Activated B cell treated with CpG ODN at 0.5 μM for 24 hours (primary cell): Measurements from ENCODE around the gene TRAPPC2L. TPM values are rescaled to one million over a fixed set of nuclear protein-coding genes. Genes with fewer than 3 reads are reported as not detected.

Source experiments
- ATAC-seq: fragments of 200-7000 bp; cut with Tn5 transposase; one replicate; pipeline ENCODE4 v1.10.0; 2021; ENCODE audit warnings: low read depth, mild to moderate bottlenecking, moderate library complexity
- CTCF ChIA-PET: fragments of 350-600 bp; sonication (Branson Sonifier 250); formaldehyde crosslinking; loops from one replicate; lab custom pipeline; 2021; ENCODE audit warnings: antibody characterized with exemption; lab: Charles Lee
- POLR2A ChIA-PET: fragments of 350-600 bp; sonication (Branson Sonifier 250); formaldehyde crosslinking; loops from one replicate; lab custom pipeline; 2021; ENCODE audit warnings: antibody characterized with exemption; lab: Charles Lee
- DNase-seq: peaks from one replicate; pipeline ENCODE4 v3.0.0; 2022
- H3K27ac Mint-ChIP-seq: one replicate; pipeline ENCODE4 v1.8.0; 2020; ENCODE audit warnings: mixed read lengths
- H3K27me3 Mint-ChIP-seq: one replicate; pipeline ENCODE4 v1.8.0; 2021; ENCODE audit warnings: mixed read lengths
- H3K36me3 Mint-ChIP-seq: one replicate; pipeline ENCODE4 v1.8.0; 2021; ENCODE audit warnings: low read depth, mixed read lengths
- H3K4me1 Mint-ChIP-seq: one replicate; pipeline ENCODE4 v1.8.0; 2021; ENCODE audit warnings: mixed read lengths
- H3K4me3 Mint-ChIP-seq: one replicate; pipeline ENCODE4 v1.8.0; 2020; ENCODE audit warnings: mild to moderate bottlenecking, mixed read lengths
- H3K9me3 Mint-ChIP-seq: one replicate; pipeline ENCODE4 v1.8.0; 2020; ENCODE audit warnings: mixed read lengths
- intact Hi-C: fragments of 100-400 bp; cut with micrococcal nuclease; formaldehyde crosslinking; loops from one replicate; pipeline ENCODE4 v1.15.1; 2024
- total RNA-seq: library from RNA; stranded (reverse); gene quantifications from 2 replicates; pipeline ENCODE4 v1.2.3, GENCODE V29; 2022
- TF ChIP-seq, protein P1 (sequence below): fragments of 200-600 bp; IDR thresholded peaks from one replicate; pipeline ENCODE4 v1.8.0; 2022; ENCODE audit warnings: antibody characterized with exemption, mild to moderate bottlenecking

TRAPPC2L gene
- total RNA-seq, 1 donor from 2014 or later = 38.7 TPM

- TF ChIP-seq, protein P1, sequence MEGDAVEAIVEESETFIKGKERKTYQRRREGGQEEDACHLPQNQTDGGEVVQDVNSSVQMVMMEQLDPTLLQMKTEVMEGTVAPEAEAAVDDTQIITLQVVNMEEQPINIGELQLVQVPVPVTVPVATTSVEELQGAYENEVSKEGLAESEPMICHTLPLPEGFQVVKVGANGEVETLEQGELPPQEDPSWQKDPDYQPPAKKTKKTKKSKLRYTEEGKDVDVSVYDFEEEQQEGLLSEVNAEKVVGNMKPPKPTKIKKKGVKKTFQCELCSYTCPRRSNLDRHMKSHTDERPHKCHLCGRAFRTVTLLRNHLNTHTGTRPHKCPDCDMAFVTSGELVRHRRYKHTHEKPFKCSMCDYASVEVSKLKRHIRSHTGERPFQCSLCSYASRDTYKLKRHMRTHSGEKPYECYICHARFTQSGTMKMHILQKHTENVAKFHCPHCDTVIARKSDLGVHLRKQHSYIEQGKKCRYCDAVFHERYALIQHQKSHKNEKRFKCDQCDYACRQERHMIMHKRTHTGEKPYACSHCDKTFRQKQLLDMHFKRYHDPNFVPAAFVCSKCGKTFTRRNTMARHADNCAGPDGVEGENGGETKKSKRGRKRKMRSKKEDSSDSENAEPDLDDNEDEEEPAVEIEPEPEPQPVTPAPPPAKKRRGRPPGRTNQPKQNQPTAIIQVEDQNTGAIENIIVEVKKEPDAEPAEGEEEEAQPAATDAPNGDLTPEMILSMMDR = no peak
- H3K9me3 Mint-ChIP-seq = no peaks in the 10 kb centered on the region
- H3K36me3 Mint-ChIP-seq = peaks cover 72% of the 10 kb centered on the region
- H3K27ac Mint-ChIP-seq = peak overlapping the region; percentile 11
- ChIA-PET POLR2A (no interaction called here), CTCF (no interaction called here)
- intact Hi-C loops = no loop called here
- no peak for ATAC-seq
- no peak for DNase-seq
- H3K4me1 Mint-ChIP-seq = peaks cover 7% of the 10 kb centered on the region
- H3K27me3 Mint-ChIP-seq = no peaks in the 10 kb centered on the region
- no peak overlapping the region for H3K4me3 Mint-ChIP-seq
Observed at GRCh38 chr16:88880226-88881006, 23.5 kb downstream of the TRAPPC2L start.

DNA sequence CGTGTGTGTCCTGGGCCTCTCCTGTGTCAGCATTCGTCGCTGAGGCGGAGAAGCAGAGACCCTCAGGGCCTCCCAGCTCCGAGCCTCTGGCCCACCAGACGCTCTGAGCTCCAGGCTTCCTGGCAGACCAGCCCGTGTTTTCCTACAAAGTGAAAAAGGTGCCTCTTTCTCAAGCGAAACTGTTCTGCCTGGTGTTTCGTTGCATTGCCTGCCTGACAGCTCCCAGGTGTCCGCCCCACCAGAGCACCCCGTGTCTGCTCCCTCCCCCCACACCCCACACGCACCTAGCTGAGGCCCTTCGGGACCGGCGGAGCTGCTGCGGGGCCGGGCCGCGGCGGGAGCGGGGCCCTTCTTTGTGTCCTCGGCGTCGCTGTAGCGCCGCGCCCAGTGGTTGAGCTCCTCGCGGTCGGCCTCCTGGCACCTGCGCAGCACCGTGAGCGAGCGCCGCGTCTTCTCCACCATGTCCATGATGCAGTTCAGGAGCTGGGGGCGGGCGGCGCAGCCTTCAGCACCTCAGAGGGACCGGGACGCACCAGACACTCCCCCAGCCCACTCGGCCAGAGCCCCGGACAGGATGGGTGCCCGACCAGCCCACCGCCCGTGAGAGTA lies 24.2 kb downstream of the TRAPPC2L start:
- TF ChIP-seq, protein P1 = no peak
- CTCF ChIA-PET = no interaction called here

DNA sequence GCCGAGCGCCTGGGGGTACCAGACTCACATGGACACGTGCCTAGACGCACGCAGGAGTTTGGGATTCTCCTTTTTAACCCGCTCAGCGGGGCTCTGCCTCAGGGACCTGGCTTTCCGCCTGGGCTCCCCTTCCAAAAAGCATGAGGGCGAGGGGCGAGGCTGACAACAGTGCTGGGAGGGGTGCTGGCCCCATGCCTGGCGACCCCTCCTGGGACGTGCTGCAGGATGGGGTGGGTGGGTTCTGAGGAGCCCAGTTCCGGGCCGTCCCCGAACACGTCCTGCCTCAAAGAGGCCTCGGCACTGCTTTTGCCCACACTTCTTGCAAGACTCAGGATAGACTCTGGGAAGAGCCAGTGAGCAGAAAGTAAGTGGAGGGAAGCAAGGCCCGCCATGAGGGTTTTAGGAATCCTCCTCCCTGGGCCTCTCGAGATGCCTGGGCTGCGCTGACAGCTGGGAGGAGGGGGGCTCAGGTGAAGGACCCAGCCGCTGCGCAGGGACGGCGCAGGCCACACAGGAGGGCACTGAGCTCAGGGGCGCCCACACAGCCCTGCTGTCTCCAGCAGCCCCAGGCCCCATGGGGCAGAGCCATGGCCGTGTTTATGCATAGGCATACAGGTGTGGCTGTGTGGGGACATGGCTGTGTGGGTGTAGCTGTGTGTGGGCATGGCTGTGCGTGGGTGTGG lies 24.9 kb downstream of the TRAPPC2L start:
- Mint-ChIP-seq H3K36me3 (peaks cover 66% of the 10 kb centered on the region), H3K9me3 (no peaks in the 10 kb centered on the region), H3K4me3 (no peak overlapping the region), H3K27ac (no peak overlapping the region), H3K27me3 (no peaks in the 10 kb centered on the region), H3K4me1 (peaks cover 7% of the 10 kb centered on the region)
- CTCF ChIA-PET = no interaction called here
- DNase-seq = no peak
- TF ChIP-seq, protein P1 = no peak
- POLR2A ChIA-PET = no interaction called here
- intact Hi-C loops = no loop called here
- ATAC-seq = no peak

More for the DNA sequence above, 24.2 kb downstream of the TRAPPC2L start:
- intact Hi-C loops = no loop called here
- POLR2A ChIA-PET = no interaction called here
- Mint-ChIP-seq H3K27ac (no peak overlapping the region), H3K4me1 (peaks cover 7% of the 10 kb centered on the region), H3K36me3 (peaks cover 69% of the 10 kb centered on the region), H3K27me3 (no peaks in the 10 kb centered on the region), H3K4me3 (no peak overlapping the region), H3K9me3 (no peaks in the 10 kb centered on the region)
- DNase-seq (no peak), ATAC-seq (no peak)

DNA sequence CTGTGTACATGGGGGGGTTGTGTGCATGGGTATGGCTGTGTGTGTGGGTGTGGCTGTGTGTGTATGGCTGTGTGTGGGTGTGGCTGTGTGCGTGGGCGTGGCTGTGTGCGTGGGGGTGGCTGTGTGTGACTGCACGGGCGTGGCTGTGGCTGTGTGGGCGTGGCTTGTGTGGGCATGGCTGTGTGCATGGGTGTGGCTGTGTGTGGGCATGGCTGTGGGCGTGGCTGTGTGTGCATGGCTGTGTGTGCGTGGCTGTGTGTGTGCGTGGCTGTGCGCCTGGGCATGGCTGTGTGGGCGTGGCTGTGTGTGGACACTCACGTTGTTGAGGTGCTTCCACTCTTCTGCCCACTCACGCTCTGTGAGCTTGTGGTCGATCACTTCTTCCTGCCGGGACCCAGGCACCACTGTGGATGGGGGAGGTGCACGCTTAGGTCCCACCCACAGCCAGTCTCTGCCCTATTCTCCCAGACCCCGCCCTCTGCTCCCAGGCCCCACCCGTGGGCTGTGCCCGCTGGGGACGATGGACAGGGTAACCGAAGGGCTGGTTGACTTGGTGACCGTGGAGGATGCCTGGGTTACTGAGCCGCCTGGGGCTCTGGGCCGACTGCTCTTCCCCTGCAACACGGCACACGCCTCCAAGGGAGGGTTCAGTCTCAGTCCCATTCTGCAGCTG lies 25.6 kb downstream of the TRAPPC2L start:
- DNase-seq (no peak), ATAC-seq (peak; percentile 61)
- ChIA-PET CTCF (no interaction called here), POLR2A (no interaction called here)
- peaks cover 7% of the 10 kb centered on the region for H3K4me1 Mint-ChIP-seq
- no peak overlapping the region for H3K4me3 Mint-ChIP-seq
- no peaks in the 10 kb centered on the region for H3K27me3 Mint-ChIP-seq
- no peaks in the 10 kb centered on the region for H3K9me3 Mint-ChIP-seq
- no peak overlapping the region for H3K27ac Mint-ChIP-seq
- peaks cover 67% of the 10 kb centered on the region for H3K36me3 Mint-ChIP-seq
- intact Hi-C loops = no loop called here
- TF ChIP-seq, protein P1 = no peak
